ENCODE measurements around the gene DPH5. TPM values are rescaled to one million over a fixed set of nuclear protein-coding genes. Genes with fewer than 3 reads are reported as not detected.

The DPH5 gene
- total and polyA plus RNA-seq, 2 donors (not counting 1 experiment from before 2014, with no cell fraction given), result 33.0 to 42.5 TPM

DNA sequence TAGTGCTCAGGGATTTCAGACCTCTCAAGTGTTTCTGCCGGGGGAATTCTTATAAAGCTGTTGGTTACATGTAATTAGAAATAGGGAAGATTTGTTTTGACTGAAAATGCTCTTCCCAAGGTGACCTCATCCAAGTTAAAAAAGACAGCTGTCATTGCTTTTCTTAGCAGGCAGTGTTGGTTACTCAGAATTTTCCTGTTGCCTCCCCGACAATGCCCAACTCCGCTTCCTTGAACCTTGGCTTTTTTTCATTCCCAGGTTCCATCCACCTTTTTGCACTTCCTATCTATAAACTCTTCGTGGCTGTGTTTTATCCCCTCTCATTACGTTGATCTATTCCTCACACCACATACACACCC, 825 bp upstream of the DPH5 start:
- Histone ChIP-seq H3K9me3 (ENCODE audit: control extremely low read depth in 1 of 3, control insufficient read depth in 2 of 3, insufficient read depth in 1 of 3, low read length in 2 of 3) (no peaks in the 10 kb centered on the region), H3K4me2 (replicated peaks; ENCODE audit: low read depth, low read length, poor library complexity, severe bottlenecking) (peak overlapping the region; percentile 80), H3K36me3 (replicated peaks in 1 of 2; ENCODE audit: control extremely low read depth in 1 of 2, control insufficient read depth in 1 of 2, extremely low read depth in 1 of 2, insufficient read depth in 2 of 2, low read length in 1 of 2) (no peaks in the 10 kb centered on the region), H3K27ac (ENCODE audit: low read length in 2 of 2) (peak overlapping the region; percentile 78 to 85), H3K9ac (ENCODE audit: low read length) (peak overlapping the region; percentile 89), H3K27me3 (replicated peaks in 1 of 4; ENCODE audit: control extremely low read depth in 1 of 4, control insufficient read depth in 3 of 4, insufficient read depth in 4 of 4, low read length in 3 of 4) (no peaks in the 10 kb centered on the region), H4K20me1 (ENCODE audit: control insufficient read depth, insufficient read depth, low read length, poor library complexity, severe bottlenecking) (no peaks in the 10 kb centered on the region), H3K4me1 (ENCODE audit: control insufficient read depth in 2 of 2, insufficient read depth in 2 of 2, low read length in 2 of 2) (peaks cover 47 to 52% of the 10 kb centered on the region in 2 donors), H2AFZ (ENCODE audit: insufficient read depth, low read depth, low read length, poor library complexity, severe bottlenecking) (peak overlapping the region; percentile 92), H3K79me2 (ENCODE audit: control insufficient read depth, insufficient read depth, low read length) (peaks cover 97% of the 10 kb centered on the region), H3K4me3 (ENCODE audit: control extremely low read depth in 1 of 5, extremely low read depth in 1 of 5, insufficient read depth in 1 of 5, low read depth in 2 of 5, low read length in 4 of 5) (peak overlapping the region; percentile 81 to 97 (median 92))
- CTCF ChIA-PET, result interaction anchor here (0.9 to 4.8 kb wide), 4 partner anchors 11 to 261 kb away, joined by 3 to 24 read pairs (median 8); no protein-coding TSS in a partner anchor
- ATAC-seq (ENCODE audit: low read depth) (no peak), DNase-seq (no peak)
- TF ChIP-seq EZH2 (IDR thresholded peaks at IDR 0.05; ENCODE audit: borderline replicate concordance, insufficient read depth, low read depth, low read length, poor library complexity, severe bottlenecking), result no peak
- TF ChIP-seq, protein P1, sequence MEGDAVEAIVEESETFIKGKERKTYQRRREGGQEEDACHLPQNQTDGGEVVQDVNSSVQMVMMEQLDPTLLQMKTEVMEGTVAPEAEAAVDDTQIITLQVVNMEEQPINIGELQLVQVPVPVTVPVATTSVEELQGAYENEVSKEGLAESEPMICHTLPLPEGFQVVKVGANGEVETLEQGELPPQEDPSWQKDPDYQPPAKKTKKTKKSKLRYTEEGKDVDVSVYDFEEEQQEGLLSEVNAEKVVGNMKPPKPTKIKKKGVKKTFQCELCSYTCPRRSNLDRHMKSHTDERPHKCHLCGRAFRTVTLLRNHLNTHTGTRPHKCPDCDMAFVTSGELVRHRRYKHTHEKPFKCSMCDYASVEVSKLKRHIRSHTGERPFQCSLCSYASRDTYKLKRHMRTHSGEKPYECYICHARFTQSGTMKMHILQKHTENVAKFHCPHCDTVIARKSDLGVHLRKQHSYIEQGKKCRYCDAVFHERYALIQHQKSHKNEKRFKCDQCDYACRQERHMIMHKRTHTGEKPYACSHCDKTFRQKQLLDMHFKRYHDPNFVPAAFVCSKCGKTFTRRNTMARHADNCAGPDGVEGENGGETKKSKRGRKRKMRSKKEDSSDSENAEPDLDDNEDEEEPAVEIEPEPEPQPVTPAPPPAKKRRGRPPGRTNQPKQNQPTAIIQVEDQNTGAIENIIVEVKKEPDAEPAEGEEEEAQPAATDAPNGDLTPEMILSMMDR (IDR thresholded peaks at IDR 0.05), result no peak
- Mint-ChIP-seq H3K4me1 (peaks cover 55% of the 10 kb centered on the region), H3K9me3 (ENCODE audit: insufficient read depth) (no peaks in the 10 kb centered on the region), H3K4me3 (peak overlapping the region; percentile 98), H3K27me3 (no peaks in the 10 kb centered on the region), H3K27ac (peak overlapping the region; percentile 97)
- intact Hi-C loops (cut with micrococcal nuclease), result loop anchor here (1.0 to 10.0 kb wide), 6 partner anchors 41 to 281 kb away; no protein-coding TSS in a partner anchor
- POLR2A ChIA-PET, result interaction anchor here (1.3 to 2.3 kb wide), 3 partner anchors 210 to 221 kb away, joined by 5 to 10 read pairs (median 6); partner anchors contain the start of gene S1PR1
- 31% methylated on average over 3 of the region's 5 CpGs for WGBS (ENCODE audit: insufficient coverage)

DNA sequence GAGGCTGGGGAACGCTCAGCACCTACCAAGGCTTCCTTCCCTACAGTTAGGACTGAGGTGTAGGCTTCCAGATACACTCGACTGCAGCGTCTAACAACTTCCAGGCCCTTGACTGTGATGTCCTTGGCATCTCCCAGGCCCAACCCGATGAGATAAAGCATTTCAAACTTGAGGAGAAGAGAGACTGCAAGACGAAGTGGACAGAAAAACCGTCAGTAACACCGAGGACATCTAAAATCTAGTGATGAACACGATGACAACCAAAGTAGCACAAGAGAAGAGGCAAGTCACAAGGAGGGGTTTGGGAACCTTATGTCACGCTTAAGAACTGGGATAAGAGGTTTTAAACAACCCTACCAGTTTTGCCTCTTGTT, 314 bp downstream of the DPH5 start:
- H3K9me3 ChIP-seq (ENCODE audit: control extremely low read depth in 1 of 3, control insufficient read depth in 2 of 3, insufficient read depth in 1 of 3, low read length in 2 of 3), result no peaks in the 10 kb centered on the region
- Mint-ChIP-seq H3K4me1 (peaks cover 52% of the 10 kb centered on the region), H3K9me3 (ENCODE audit: insufficient read depth) (no peaks in the 10 kb centered on the region), H3K27me3 (no peaks in the 10 kb centered on the region), H3K4me3 (peak overlapping the region; percentile 98), H3K27ac (peak overlapping the region; percentile 97)
- H3K27me3 ChIP-seq (replicated peaks in 1 of 4; ENCODE audit: control extremely low read depth in 1 of 4, control insufficient read depth in 3 of 4, insufficient read depth in 4 of 4, low read length in 3 of 4), result no peaks in the 10 kb centered on the region
- peaks cover 41 to 43% of the 10 kb centered on the region in 2 donors for H3K4me1 ChIP-seq (ENCODE audit: control insufficient read depth in 2 of 2, insufficient read depth in 2 of 2, low read length in 2 of 2)
- ChIA-PET CTCF (interaction anchor here (1.0 to 4.8 kb wide), 4 partner anchors 30 to 284 kb away, joined by 4 to 24 read pairs (median 8); no protein-coding TSS in a partner anchor), POLR2A (interaction anchor here (1.7 kb wide), 1 partner anchor 213 kb away, joined by 5 read pairs; no protein-coding TSS in a partner anchor)
- H3K79me2 ChIP-seq (ENCODE audit: control insufficient read depth, insufficient read depth, low read length), result peaks cover 90% of the 10 kb centered on the region
- peak overlapping the region; percentile 89 for H3K9ac ChIP-seq (ENCODE audit: low read length)
- DNase-seq (no peak), ATAC-seq (ENCODE audit: low read depth) (peak; percentile 26)
- H2AFZ ChIP-seq (ENCODE audit: insufficient read depth, low read depth, low read length, poor library complexity, severe bottlenecking), result peak overlapping the region; percentile 92
- TF ChIP-seq, protein P1 (IDR thresholded peaks at IDR 0.05), result no peak
- TF ChIP-seq EZH2 (IDR thresholded peaks at IDR 0.05; ENCODE audit: borderline replicate concordance, insufficient read depth, low read depth, low read length, poor library complexity, severe bottlenecking), result no peak
- no peaks in the 10 kb centered on the region for H4K20me1 ChIP-seq (ENCODE audit: control insufficient read depth, insufficient read depth, low read length, poor library complexity, severe bottlenecking)
- intact Hi-C loops (cut with micrococcal nuclease), result loop anchor here (1.0 to 10.0 kb wide), 7 partner anchors 26 to 282 kb away; no protein-coding TSS in a partner anchor
- H3K4me2 ChIP-seq (replicated peaks; ENCODE audit: low read depth, low read length, poor library complexity, severe bottlenecking), result peak overlapping the region; percentile 80
- 0% methylated on average over 8 of the region's 9 CpGs for WGBS (ENCODE audit: insufficient coverage)
- H3K36me3 ChIP-seq (replicated peaks in 1 of 2; ENCODE audit: control extremely low read depth in 1 of 2, control insufficient read depth in 1 of 2, extremely low read depth in 1 of 2, insufficient read depth in 2 of 2, low read length in 1 of 2), result no peaks in the 10 kb centered on the region
- H3K4me3 ChIP-seq (ENCODE audit: control extremely low read depth in 1 of 5, extremely low read depth in 1 of 5, insufficient read depth in 1 of 5, low read depth in 2 of 5, low read length in 4 of 5), result peak overlapping the region; percentile 81 to 97 (median 92)
- H3K27ac ChIP-seq (ENCODE audit: low read length in 2 of 2), result peak overlapping the region; percentile 78 to 85
